Lower leg skin (tissue), 3 donors: Measurements from ENCODE around the gene IP6K3.

ENCODE experiments used
- POLR2A ChIP-seq, 2 donors: fragments of 450-650 bp; IDR thresholded peaks; one replicate each; pipeline ENCODE4 v1.6.1; 2016 to 2017; ENCODE audit warnings: antibody characterized with exemption in 2 of 2, mild to moderate bottlenecking in 1 of 2, moderate library complexity in 1 of 2
- TF ChIP-seq, protein P1 (sequence below), 3 donors: fragments of 450-650 bp; IDR thresholded peaks; one replicate each; pipeline ENCODE4 v1.5.1; 2016; ENCODE audit warnings: antibody characterized with exemption in 3 of 3, mild to moderate bottlenecking in 3 of 3, moderate library complexity in 2 of 3

DNA sequence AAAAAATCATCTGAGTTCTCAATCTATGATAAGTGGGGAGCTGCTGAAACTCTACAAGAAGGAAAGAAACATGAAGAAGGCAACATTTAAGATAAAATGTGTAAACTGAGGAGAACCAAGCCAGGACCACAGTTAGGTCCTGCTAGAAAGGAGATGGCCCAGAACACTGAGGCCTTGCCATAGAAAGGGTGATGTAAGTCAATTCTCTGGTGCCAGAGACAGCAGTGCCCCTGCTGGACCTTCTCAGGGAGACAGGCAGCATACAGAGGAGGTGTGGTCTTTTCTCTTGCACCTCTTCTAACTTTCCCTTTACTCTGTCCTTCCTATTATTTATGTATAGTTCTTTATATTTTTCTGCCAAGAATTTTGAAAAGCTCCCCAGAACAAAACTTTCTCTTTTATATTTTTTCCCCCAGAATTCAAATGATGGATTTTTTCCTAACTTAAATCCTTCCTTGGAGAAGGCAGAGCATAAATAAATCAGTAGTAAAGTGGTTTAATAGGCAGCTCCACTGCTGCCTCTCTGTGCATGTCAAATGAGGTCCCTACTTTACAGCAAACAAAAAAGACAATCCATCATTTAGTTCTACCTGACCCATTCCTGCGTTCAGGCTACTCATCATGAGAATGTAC, 44.2 kb downstream of the IP6K3 start:
- TF ChIP-seq, protein P1, sequence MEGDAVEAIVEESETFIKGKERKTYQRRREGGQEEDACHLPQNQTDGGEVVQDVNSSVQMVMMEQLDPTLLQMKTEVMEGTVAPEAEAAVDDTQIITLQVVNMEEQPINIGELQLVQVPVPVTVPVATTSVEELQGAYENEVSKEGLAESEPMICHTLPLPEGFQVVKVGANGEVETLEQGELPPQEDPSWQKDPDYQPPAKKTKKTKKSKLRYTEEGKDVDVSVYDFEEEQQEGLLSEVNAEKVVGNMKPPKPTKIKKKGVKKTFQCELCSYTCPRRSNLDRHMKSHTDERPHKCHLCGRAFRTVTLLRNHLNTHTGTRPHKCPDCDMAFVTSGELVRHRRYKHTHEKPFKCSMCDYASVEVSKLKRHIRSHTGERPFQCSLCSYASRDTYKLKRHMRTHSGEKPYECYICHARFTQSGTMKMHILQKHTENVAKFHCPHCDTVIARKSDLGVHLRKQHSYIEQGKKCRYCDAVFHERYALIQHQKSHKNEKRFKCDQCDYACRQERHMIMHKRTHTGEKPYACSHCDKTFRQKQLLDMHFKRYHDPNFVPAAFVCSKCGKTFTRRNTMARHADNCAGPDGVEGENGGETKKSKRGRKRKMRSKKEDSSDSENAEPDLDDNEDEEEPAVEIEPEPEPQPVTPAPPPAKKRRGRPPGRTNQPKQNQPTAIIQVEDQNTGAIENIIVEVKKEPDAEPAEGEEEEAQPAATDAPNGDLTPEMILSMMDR (IDR thresholded peaks at IDR 0.05) = no peak
- TF ChIP-seq POLR2A (IDR thresholded peaks at IDR 0.05) = no peak
